Kasumi-1 (cell line): ENCODE results near the gene NAB2.
"Not testable (repeated sequence)": the region's sequence is repeated elsewhere in the genome, so short reads cannot be mapped to it uniquely, and the experiment has no call there.

Experiments
- DNase-seq, 2 experiments: peaks; one replicate each; lab custom pipeline; 2025; lab: John Stamatoyannopoulos, UW

Gene NAB2

GRCh38 chr12:57088354-57089270 lies at the start of gene NAB2:
Gene NAB2, plus strand, starts transcription at chr12:57089114. Its CDS starts 158 bp downstream, at chr12:57089272.
- DNase-seq: peak; percentile 90 to 92

GRCh38 chr12:57040211-57040610 lies 48.7 kb upstream of the NAB2 start:
- DNase-seq: no peak

GRCh38 chr12:57040750-57041149 lies 48.2 kb upstream of the NAB2 start:
- peak; percentile 4 to 19 for DNase-seq

- DNase-seq: no peak
These were observed 46.2 kb upstream of the NAB2 start for GRCh38 chr12:57042695-57043094.

- DNase-seq: no peak
These were observed 44.4 kb upstream of the NAB2 start for GRCh38 chr12:57044468-57044867.

GRCh38 chr12:57044889-57045288 lies 44.0 kb upstream of the NAB2 start:
- no peak for DNase-seq

GRCh38 chr12:57046086-57046791 lies 42.7 kb upstream of the NAB2 start:
- DNase-seq: peak in 1 of 2 experiments; percentile 13

GRCh38 chr12:57046947-57047890 lies 41.7 kb upstream of the NAB2 start:
- DNase-seq: peak; percentile 11 to 34

GRCh38 chr12:57047981-57048380 lies 40.9 kb upstream of the NAB2 start:
- DNase-seq: no peak

GRCh38 chr12:57048423-57049118 lies 40.3 kb upstream of the NAB2 start:
- DNase-seq: no peak

- no peak for DNase-seq
These were observed 39.8 kb upstream of the NAB2 start for GRCh38 chr12:57049119-57049446.

GRCh38 chr12:57049890-57050289 lies 39.0 kb upstream of the NAB2 start, which contains the start of gene MYO1A:
Gene MYO1A, minus strand, starts transcription at chr12:57050129. Its CDS starts 1,806 bp downstream, at chr12:57048323.
- DNase-seq: no peak

- no peak for DNase-seq
These were observed 37.9 kb upstream of the NAB2 start for GRCh38 chr12:57051011-57051410.

GRCh38 chr12:57053146-57053545 lies 35.8 kb upstream of the NAB2 start:
- not testable (repeated sequence) for DNase-seq

GRCh38 chr12:57053901-57054300 lies 35.0 kb upstream of the NAB2 start:
- not testable (repeated sequence) for DNase-seq

GRCh38 chr12:57055824-57056223 lies 33.1 kb upstream of the NAB2 start:
- DNase-seq: no peak

GRCh38 chr12:57057067-57057751 lies 31.7 kb upstream of the NAB2 start:
- DNase-seq: no peak

- DNase-seq: no peak
These were observed 30.5 kb upstream of the NAB2 start for GRCh38 chr12:57058454-57058853.

- DNase-seq: no peak
These were observed 24.8 kb upstream of the NAB2 start for GRCh38 chr12:57063991-57064685.

GRCh38 chr12:57066245-57066644 lies 22.7 kb upstream of the NAB2 start:
- no peak for DNase-seq
